H1 (cell line): Measurements from ENCODE around the gene ZNF429. TPM values are rescaled to one million over a fixed set of nuclear protein-coding genes. Genes with fewer than 3 reads are reported as not detected.

ENCODE experiments used
- CTCF ChIA-PET: fragments of 300-600 bp; sonication (Branson Sonifier 250); formaldehyde crosslinking; loops from one replicate; lab custom pipeline; 2021; ENCODE audit not compliant: partially characterized antibody; lab: Charles Lee
- POLR2A ChIA-PET: fragments of 300-600 bp; sonication (Branson Sonifier 250); formaldehyde crosslinking; loops from one replicate; lab custom pipeline; 2021; ENCODE audit warnings: inconsistent platforms; ENCODE audit not compliant: partially characterized antibody; lab: Charles Lee
- DNase-seq, 2 experiments: peaks; one replicate each; pipeline versions ENCODE4 v3.0.0 to v3.0.0-alpha.2; 2010 to 2022; ENCODE audit warnings: low spot score in 2 of 2, low read depth in 1 of 2, mixed read lengths in 1 of 2
- FAIRE-seq: peaks from 2 replicates; lab custom pipeline; 2011; peaks lifted over from hg19 to GRCh38; lab: Jason Lieb, UNC
- H2AFZ ChIP-seq: 2 replicates; pipeline ENCODE4 v1.8.1; 2012; ENCODE audit warnings: low read length, inconsistent platforms
- H2AK5ac ChIP-seq: 2 replicates; pipeline ENCODE4 v1.6.1; 2013; ENCODE audit warnings: low read depth, low read length
- H2BK120ac ChIP-seq: replicated peaks from 2 replicates; pipeline ENCODE3; 2013; ENCODE audit warnings: low read depth, low read length, inconsistent platforms
- H2BK12ac ChIP-seq: 2 replicates; pipeline ENCODE4 v1.6.1; 2013; ENCODE audit warnings: low read depth, low read length
- H2BK15ac ChIP-seq: 2 replicates; pipeline ENCODE4 v1.6.1; 2013; ENCODE audit warnings: low read length
- H2BK20ac ChIP-seq: 2 replicates; pipeline ENCODE4 v1.6.1; 2013; ENCODE audit warnings: low read length
- H2BK5ac ChIP-seq: 2 replicates; pipeline ENCODE4 v1.6.1; 2013; ENCODE audit warnings: low read depth, low read length
- H3K14ac ChIP-seq: 2 replicates; pipeline ENCODE4 v1.6.1; 2013; ENCODE audit warnings: inconsistent platforms; ENCODE audit not compliant: insufficient read length
- H3K18ac ChIP-seq: 2 replicates; pipeline ENCODE4 v1.6.1; 2013; ENCODE audit warnings: low read length; ENCODE audit errors: extremely low read depth
- H3K23ac ChIP-seq: 2 replicates; pipeline ENCODE4 v1.6.1; 2013; ENCODE audit warnings: inconsistent platforms; ENCODE audit not compliant: insufficient read length
- H3K23me2 ChIP-seq: 2 replicates; pipeline ENCODE4 v1.6.1; 2013; ENCODE audit warnings: low read depth, low read length
- H3K27ac ChIP-seq: 2 replicates; pipeline ENCODE4 v1.6.1; 2011; ENCODE audit warnings: low read depth, low read length, inconsistent platforms
- H3K27me3 ChIP-seq, 4 experiments: replicated peaks in 1 of 4; 1 replicate in 1 of 4; 2 replicates in 3 of 4; pipeline versions ENCODE4 v1.6.1 to v1.8.1; 2011 to 2013; ENCODE audit warnings: low read length in 3 of 4, mild to moderate bottlenecking in 3 of 4, inconsistent platforms in 2 of 4, mixed read lengths in 2 of 4, moderate library complexity in 1 of 4; ENCODE audit not compliant: control insufficient read depth in 3 of 4, insufficient read depth in 3 of 4; ENCODE audit errors: extremely low read depth in 1 of 4
- H3K36me3 ChIP-seq, 4 experiments: 2 replicates each; pipeline versions ENCODE4 v1.6.1 to v1.8.1; 2011 to 2013; ENCODE audit warnings: mild to moderate bottlenecking in 4 of 4, low read length in 3 of 4, moderate library complexity in 2 of 4, control low read depth in 1 of 4, inconsistent platforms in 1 of 4; ENCODE audit not compliant: insufficient read depth in 4 of 4, control insufficient read depth in 2 of 4
- H3K4ac ChIP-seq: replicated peaks from 2 replicates; pipeline ENCODE3; 2013; ENCODE audit warnings: low read length, low read depth, mixed read lengths, inconsistent platforms; ENCODE audit not compliant: insufficient read length
- H3K4me1 ChIP-seq, 4 experiments: replicated peaks in 1 of 4; 1 replicate in 1 of 4; 2 replicates in 3 of 4; pipeline versions ENCODE4 v1.6.1 to v1.8.1; 2011 to 2013; ENCODE audit warnings: low read length in 3 of 4, inconsistent platforms in 2 of 4, mixed read lengths in 1 of 4; ENCODE audit not compliant: insufficient read depth in 4 of 4, control insufficient read depth in 3 of 4
- H3K4me2 ChIP-seq, 2 experiments: 2 replicates each; pipeline versions ENCODE4 v1.6.1 to v1.8.1; 2011 to 2013; ENCODE audit warnings: low read depth in 2 of 2, low read length in 2 of 2, control low read depth in 1 of 2, inconsistent platforms in 1 of 2, mild to moderate bottlenecking in 1 of 2; ENCODE audit not compliant: insufficient read depth in 1 of 2
- H3K4me3 ChIP-seq, 4 experiments: fragments of 200-600, 300-600 bp in 1 of 4; sonication (generic), shearing (Covaris generic), sonication (Bioruptor Twin) in 1 of 4; 2 replicates each; pipeline versions ENCODE4 v1.5.1 to v1.8.1; 2011 to 2016; ENCODE audit warnings: low read length in 4 of 4, low read depth in 3 of 4, control low read depth in 2 of 4, inconsistent platforms in 2 of 4, mild to moderate bottlenecking in 2 of 4, mixed read lengths in 1 of 4, moderate library complexity in 1 of 4; ENCODE audit not compliant: insufficient read depth in 2 of 4; ENCODE audit errors: extremely low read depth in 1 of 4
- H3K56ac ChIP-seq: replicated peaks from 2 replicates; pipeline ENCODE3; 2013; ENCODE audit warnings: low read depth, mild to moderate bottlenecking, mixed read lengths, low read length, inconsistent platforms; ENCODE audit not compliant: insufficient read length
- H3K79me1 ChIP-seq: 2 replicates; pipeline ENCODE4 v1.6.1; 2013; ENCODE audit warnings: low read depth, low read length, control low read depth
- H3K79me2 ChIP-seq, 2 experiments: 2 replicates each; pipeline versions ENCODE4 v1.6.1 to v1.8.1; 2012 to 2013; ENCODE audit warnings: low read length in 2 of 2, mild to moderate bottlenecking in 2 of 2, inconsistent platforms in 1 of 2; ENCODE audit not compliant: insufficient read depth in 2 of 2, control insufficient read depth in 1 of 2
- H3K9ac ChIP-seq, 4 experiments: replicated peaks in 1 of 4; 1 replicate in 1 of 4; 2 replicates in 3 of 4; pipeline versions ENCODE4 v1.6.1 to v1.8.1; 2011 to 2013; ENCODE audit warnings: low read depth in 3 of 4, low read length in 3 of 4, control low read depth in 2 of 4, mild to moderate bottlenecking in 2 of 4, moderate library complexity in 2 of 4, inconsistent platforms in 1 of 4; ENCODE audit errors: extremely low read depth in 1 of 4
- H3K9me3 ChIP-seq, 2 experiments: 2 replicates each; pipeline versions ENCODE4 v1.6.1 to v1.8.1; 2012 to 2013; ENCODE audit warnings: mild to moderate bottlenecking in 2 of 2, moderate library complexity in 2 of 2, control low read depth in 1 of 2, inconsistent platforms in 1 of 2, low read depth in 1 of 2, low read length in 1 of 2, mixed read lengths in 1 of 2; ENCODE audit not compliant: insufficient read depth in 2 of 2
- H4K20me1 ChIP-seq, 2 experiments: replicated peaks in 1 of 2; 2 replicates each; pipeline versions ENCODE3 to v1.8.1; 2011 to 2013; ENCODE audit warnings: inconsistent platforms in 2 of 2, low read length in 2 of 2, mild to moderate bottlenecking in 1 of 2; ENCODE audit not compliant: insufficient read depth in 2 of 2, control insufficient read depth in 1 of 2
- H4K5ac ChIP-seq: 2 replicates; pipeline ENCODE4 v1.6.1; 2013; ENCODE audit warnings: low read length, low read depth, mixed read lengths, inconsistent platforms; ENCODE audit not compliant: insufficient read length
- H4K8ac ChIP-seq: 2 replicates; pipeline ENCODE4 v1.8.0; 2013; ENCODE audit warnings: mild to moderate bottlenecking, moderate library complexity, low read length, inconsistent platforms; ENCODE audit not compliant: insufficient read depth; ENCODE audit errors: extremely low read depth
- H4K91ac ChIP-seq: replicated peaks from 2 replicates; pipeline ENCODE3; 2013; ENCODE audit warnings: low read length, mixed read lengths, inconsistent platforms; ENCODE audit not compliant: insufficient read length
- BRCA1 ChIP-seq: IDR thresholded peaks from 2 replicates; pipeline ENCODE4 v1.6.1; 2012; ENCODE audit warnings: low read depth, low read length, improper control_type of control experiment
- CBX8 ChIP-seq: fragments of 300-800, 300-1000 bp; sonication (generic); IDR thresholded peaks from 2 replicates; pipeline ENCODE4 v1.7.1; 2016; ENCODE audit warnings: low read depth, low read length, borderline replicate concordance
- CHD2 ChIP-seq: IDR thresholded peaks from 2 replicates; pipeline ENCODE4 v1.6.1; 2012; ENCODE audit warnings: low read length, improper control_type of control experiment
- EP300 ChIP-seq, 2 experiments: IDR thresholded peaks; 1 replicate in 1 of 2; 2 replicates in 1 of 2; pipeline ENCODE4 v1.6.1; 2011 to 2012; ENCODE audit warnings: low read depth in 2 of 2, low read length in 2 of 2, mild to moderate bottlenecking in 2 of 2, borderline replicate concordance in 1 of 2, inconsistent platforms in 1 of 2, moderate library complexity in 1 of 2
- EZH2 ChIP-seq: fragments of 200-600 bp; sonication (generic); IDR thresholded peaks from 2 replicates; pipeline ENCODE4 v1.7.1; 2012; ENCODE audit warnings: low read depth, mild to moderate bottlenecking, moderate library complexity, low read length, inconsistent platforms; ENCODE audit not compliant: severe bottlenecking
- KDM1A ChIP-seq: fragments of 200-600, 300-600 bp; sonication (generic); IDR thresholded peaks from 2 replicates; pipeline ENCODE4 v1.7.1; 2016; ENCODE audit warnings: mild to moderate bottlenecking, low read length, borderline replicate concordance
- KDM4A ChIP-seq: IDR thresholded peaks from one replicate; pipeline ENCODE4 v1.7.1; 2012; ENCODE audit warnings: low read depth, mild to moderate bottlenecking, moderate library complexity, low read length, inconsistent platforms; ENCODE audit not compliant: severe bottlenecking
- POLR2A ChIP-seq, 2 experiments: IDR thresholded peaks; 1 replicate in 1 of 2; 2 replicates in 1 of 2; pipeline ENCODE4 v1.6.1; 2011; ENCODE audit warnings: low read depth in 2 of 2, low read length in 2 of 2, mild to moderate bottlenecking in 2 of 2; ENCODE audit errors: control extremely low read depth in 1 of 2
- RFX5 ChIP-seq: IDR thresholded peaks from 2 replicates; pipeline ENCODE4 v1.6.1; 2011; ENCODE audit warnings: low read depth, low read length, improper control_type of control experiment, borderline replicate concordance
- SP2 ChIP-seq: IDR thresholded peaks from 2 replicates; pipeline ENCODE4 v1.6.1; 2012; ENCODE audit warnings: mild to moderate bottlenecking, low read length, inconsistent platforms
- ZNF274 ChIP-seq: IDR thresholded peaks from 2 replicates; pipeline ENCODE4 v1.7.0; 2012; ENCODE audit warnings: low read length, borderline replicate concordance; ENCODE audit errors: extremely low read depth
- WGBS, 2 experiments: shearing (Covaris generic) in 1 of 2; methylation state at CpG; one replicate each; pipeline versions ENCODE4 v1.1.6 to v1.1.7; 2013 to 2015; ENCODE audit warnings: low lambda C conversion rate in 2 of 2, mixed read lengths in 2 of 2, inconsistent platforms in 1 of 2, low coverage in 1 of 2, missing lambda C conversion rate in 1 of 2; ENCODE audit not compliant: insufficient replicate concordance in 2 of 2, insufficient coverage in 1 of 2, insufficient read length in 1 of 2; ENCODE audit errors: extremely low coverage in 1 of 2, missing lambda C conversion rate in 1 of 2; 5-methylcytosine and 5-hydroxymethylcytosine counted together
- polyA plus RNA-seq, 7 experiments: library from polyadenylated mRNA; depleted of rRNA in 3 of 7; stranded (reverse) in 5 of 7; unstranded in 2 of 7; fragments of >200 nt in 5 of 7; fragments of 200-250 nt in 2 of 7; gene quantifications; 1 replicate in 5 of 7; 2 replicates in 1 of 7; 4 replicates in 1 of 7; pipeline versions ENCODE4 v1.2.1 to v1.2.3, GENCODE V29; 2011 to 2013; ENCODE audit warnings: missing spikeins in 2 of 7, mixed read lengths in 2 of 7
- total RNA-seq: library from RNA; stranded (reverse); fragmentation: NEBNext Ultra II Directional; extraction: Animal tissue kit (Norgen Biotek cat#: 25700); gene quantifications from 2 replicates; pipeline ENCODE4 v1.2.1, GENCODE V29; 2021
- TF ChIP-seq, protein P1 (sequence below): IDR thresholded peaks from 2 replicates; pipeline ENCODE4 v1.6.1; 2012; ENCODE audit warnings: inconsistent platforms

Gene ZNF429
- total and polyA plus RNA-seq, 2 of the 8 experiments (the other 6 are each of a cell fraction or from before 2014, with no cell fraction given), result 10.9 to 15.0 TPM

DNA sequence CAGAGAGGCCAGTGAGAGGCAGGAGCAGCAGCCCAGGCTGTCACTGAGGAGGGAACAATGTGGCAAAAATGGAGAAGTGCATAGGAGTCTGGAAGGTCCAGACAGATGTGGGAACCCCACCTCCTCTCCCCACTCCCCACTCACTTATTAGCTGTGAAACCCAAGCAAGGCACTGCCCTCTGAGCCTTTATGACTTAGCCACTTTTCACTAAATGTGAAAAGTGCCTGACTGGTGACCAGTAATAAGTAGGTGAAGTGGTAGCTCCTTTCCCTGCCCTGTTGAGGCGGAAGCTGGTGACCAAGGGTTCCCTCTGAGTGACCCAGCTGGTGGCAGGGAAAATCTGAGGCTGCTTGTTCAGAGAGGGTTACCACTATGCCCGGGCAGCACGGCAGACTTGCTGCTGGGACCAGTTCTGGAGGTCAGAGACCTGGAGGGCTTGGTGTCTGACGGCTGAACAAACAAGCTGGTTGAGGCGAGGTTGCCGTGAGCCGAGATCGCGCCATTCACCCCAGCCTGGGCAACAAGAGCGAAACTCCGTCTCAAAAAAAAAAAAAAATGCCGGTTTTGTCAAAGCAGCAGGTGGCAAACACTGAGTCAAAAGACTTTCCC is 80.0 kb downstream of the ZNF429 start:
- peaks cover 0 to 10% (median 6%) of the 10 kb centered on the region in 4 experiments; a peak in 6 of 7 replicates for H3K4me1 ChIP-seq
- H4K5ac ChIP-seq, result no peak overlapping the region
- H3K56ac ChIP-seq, result no peak overlapping the region
- no peak overlapping the region for H2BK120ac ChIP-seq
- peak overlapping the region in 1 of 2 experiments; percentile 68; a peak in 2 of 4 replicates for H3K4me2 ChIP-seq
- no peaks in the 10 kb centered on the region for H3K9me3 ChIP-seq
- H4K20me1 ChIP-seq, result no peaks in the 10 kb centered on the region
- 0 out of 2 replicates have a peak overlapping the region, but pooled peaks have one; percentile 34 for H2BK20ac ChIP-seq
- H3K9ac ChIP-seq, result no peak overlapping the region
- 0 out of 2 replicates have a peak overlapping the region, but pooled peaks have one; percentile 55 for H2BK12ac ChIP-seq
- H3K79me2 ChIP-seq, result 0 out of 4 replicates have a peak, but pooled peaks cover 0 to 4% of the 10 kb centered on the region in 2 experiments
- CTCF ChIA-PET, result interaction anchor here (1.0 to 1.6 kb wide), 3 partner anchors 10 to 102 kb away, joined by 4 to 7 read pairs (median 6); no protein-coding TSS in a partner anchor
- POLR2A ChIA-PET, result interaction anchor here (0.6 to 1.8 kb wide), 4 partner anchors 10 to 253 kb away, joined by 3 to 4 read pairs (median 3); partner anchors contain the start of gene ZNF43
- H3K23me2 ChIP-seq, result peaks cover 7% of the 10 kb centered on the region; the same call in 1 of the 2 replicates
- H3K79me1 ChIP-seq, result no peaks in the 10 kb centered on the region
- H2AFZ ChIP-seq, result no peak overlapping the region
- DNase-seq (no peak), FAIRE-seq (no peak)
- H4K91ac ChIP-seq, result no peak overlapping the region
- peak overlapping the region; percentile 46; the same call in 1 of the 2 replicates for H2BK15ac ChIP-seq
- H2AK5ac ChIP-seq, result no peak overlapping the region
- no peak overlapping the region for H4K8ac ChIP-seq
- H3K36me3 ChIP-seq, result peaks cover 0 to 5% (median 0%) of the 10 kb centered on the region in 4 experiments; a peak in 1 of 8 replicates
- H3K27ac ChIP-seq, result no peak overlapping the region
- WGBS, 2 experiments, result 79% methylated on average over 10 of the region's 12 CpGs; no CpG with 5 or more reads in 1 of the 2 experiments
- H3K4ac ChIP-seq, result no peak overlapping the region
- no peak overlapping the region for H3K18ac ChIP-seq
- H3K14ac ChIP-seq, result no peak overlapping the region
- H3K4me3 ChIP-seq, result no peak overlapping the region
- no peak overlapping the region for H2BK5ac ChIP-seq
- H3K27me3 ChIP-seq, result peaks cover 0 to 18% (median 10%) of the 10 kb centered on the region in 4 experiments; a peak in 6 of 7 replicates
- no peak overlapping the region for H3K23ac ChIP-seq
- TF ChIP-seq BRCA1 (no peak), KDM4A (no peak), ZNF274 (no peak), EP300 (IDR thresholded peaks at IDR 0.05; ENCODE audit: borderline replicate concordance in 1 of 2, low read depth in 2 of 2, low read length in 2 of 2) (no peak), SP2 (no peak), CHD2 (no peak), CBX8 (no peak), EZH2 (no peak), KDM1A (no peak), RFX5 (no peak), POLR2A (IDR thresholded peaks at IDR 0.05; ENCODE audit: control extremely low read depth in 1 of 2, low read depth in 2 of 2, low read length in 2 of 2) (no peak)
- TF ChIP-seq, protein P1, sequence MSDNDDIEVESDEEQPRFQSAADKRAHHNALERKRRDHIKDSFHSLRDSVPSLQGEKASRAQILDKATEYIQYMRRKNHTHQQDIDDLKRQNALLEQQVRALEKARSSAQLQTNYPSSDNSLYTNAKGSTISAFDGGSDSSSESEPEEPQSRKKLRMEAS, result no peak
